LHCN-M2 (cell line): ENCODE data around the gene NQO2. TPM values are rescaled to one million over a fixed set of nuclear protein-coding genes. Genes with fewer than 3 reads are reported as not detected.
"Not testable (repeated sequence)": the region's sequence is repeated elsewhere in the genome, so short reads cannot be mapped to it uniquely, and the experiment has no call there.

Source experiments
- DNase-seq: peaks from one replicate; pipeline ENCODE4 v3.0.0-alpha.2; 2012; ENCODE audit warnings: low read depth
- total RNA-seq: library from RNA; depleted of rRNA; stranded (reverse); fragments of >200 nt; gene quantifications from 2 replicates; pipeline ENCODE4 v1.2.3, GENCODE V29; 2014

NQO2 gene
- total RNA-seq, 1 experiment from 2014 or later, result 28.8 TPM

DNA sequence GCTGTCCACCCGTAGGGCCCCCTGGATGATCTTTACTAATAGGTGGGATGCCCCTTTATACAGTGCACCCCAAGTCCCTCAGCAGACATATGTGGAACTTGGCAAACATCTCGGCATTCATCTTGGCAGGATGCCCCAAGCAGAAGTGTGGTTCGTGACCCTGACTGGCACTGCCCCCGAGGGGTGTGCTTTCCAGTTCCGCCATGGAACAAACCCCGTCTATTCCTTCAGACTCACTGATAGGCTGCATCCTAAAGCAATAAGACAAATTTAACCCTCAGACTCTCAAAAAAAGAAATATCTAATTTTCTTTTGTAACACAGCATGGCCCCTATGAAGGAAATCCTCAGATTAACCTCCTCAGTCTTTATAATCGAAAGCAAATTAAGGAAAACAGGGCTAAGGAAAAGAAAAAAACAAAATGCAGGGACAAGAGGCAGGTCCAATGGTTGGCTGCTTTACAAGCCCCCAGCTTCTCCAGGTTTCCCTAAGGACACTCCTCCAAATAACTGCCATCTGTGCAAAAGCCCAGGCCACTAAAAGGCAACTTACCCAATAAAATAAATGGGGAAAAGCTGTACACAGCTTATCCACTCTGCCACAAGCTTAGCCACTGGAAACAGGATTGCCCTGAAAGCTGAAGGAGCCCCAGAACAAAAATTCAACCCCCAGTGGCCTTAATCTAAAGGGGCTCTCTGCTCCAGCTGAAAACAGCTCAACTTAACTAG, 38.1 kb downstream of the NQO2 start:
- DNase-seq, result no peak

DNA sequence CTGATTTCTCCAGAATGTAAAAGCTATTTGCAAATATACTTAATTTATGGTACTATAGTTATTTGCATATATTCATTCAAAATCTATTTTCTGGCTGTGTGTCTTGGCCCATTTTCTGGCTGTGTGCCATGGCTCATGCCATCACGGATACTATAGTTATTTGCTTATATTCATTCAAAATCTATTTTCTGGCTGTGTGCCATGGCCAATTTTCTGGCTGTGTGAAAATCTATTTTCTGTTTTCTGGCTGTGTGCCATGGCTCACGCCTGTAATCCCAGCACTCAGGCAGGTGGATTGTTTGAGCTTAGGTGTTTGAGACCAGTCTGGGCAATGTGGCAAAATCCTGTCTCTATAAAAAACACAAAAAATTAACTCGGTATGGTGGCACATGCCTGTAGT, 39.7 kb downstream of the NQO2 start:
- DNase-seq, result no peak

DNA sequence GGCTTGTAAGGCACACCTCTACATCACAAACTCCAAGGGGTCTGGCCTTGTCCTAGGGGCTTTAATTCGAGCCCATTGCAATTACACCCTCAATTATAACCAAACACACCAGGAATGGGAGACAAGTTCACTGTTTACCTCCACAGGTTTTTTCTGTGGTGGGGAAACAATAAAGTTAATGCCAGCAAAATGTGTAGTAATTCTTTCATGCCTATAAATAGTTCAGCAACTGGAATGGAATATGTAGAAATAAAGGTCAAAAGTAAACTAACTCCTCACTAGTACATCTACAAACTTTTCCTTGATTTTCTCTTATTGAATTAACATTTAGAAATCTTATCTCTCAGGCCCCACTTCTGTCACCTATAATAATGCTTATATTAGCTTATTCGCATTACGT, 41.5 kb downstream of the NQO2 start:
- DNase-seq, result no peak

DNA sequence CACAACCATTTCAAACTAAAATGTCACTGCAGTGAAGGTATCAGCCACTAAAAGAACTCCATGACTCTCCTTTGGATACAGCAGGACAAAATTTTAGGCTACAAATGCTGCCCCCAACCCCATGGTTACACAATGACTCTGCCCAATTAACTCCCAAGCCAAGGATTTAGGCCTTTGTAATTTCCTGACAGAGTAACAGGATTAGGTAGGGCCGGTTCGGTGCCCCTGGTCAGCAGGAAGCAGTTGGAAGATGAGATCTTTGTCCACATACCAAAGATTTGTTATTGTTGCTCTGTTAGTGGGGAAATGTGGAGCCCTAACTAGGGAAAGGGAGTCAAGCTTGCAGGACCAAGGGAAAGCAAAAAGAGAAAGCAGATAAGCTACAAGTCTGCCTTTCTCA, 41.9 kb downstream of the NQO2 start:
- no peak for DNase-seq

DNA sequence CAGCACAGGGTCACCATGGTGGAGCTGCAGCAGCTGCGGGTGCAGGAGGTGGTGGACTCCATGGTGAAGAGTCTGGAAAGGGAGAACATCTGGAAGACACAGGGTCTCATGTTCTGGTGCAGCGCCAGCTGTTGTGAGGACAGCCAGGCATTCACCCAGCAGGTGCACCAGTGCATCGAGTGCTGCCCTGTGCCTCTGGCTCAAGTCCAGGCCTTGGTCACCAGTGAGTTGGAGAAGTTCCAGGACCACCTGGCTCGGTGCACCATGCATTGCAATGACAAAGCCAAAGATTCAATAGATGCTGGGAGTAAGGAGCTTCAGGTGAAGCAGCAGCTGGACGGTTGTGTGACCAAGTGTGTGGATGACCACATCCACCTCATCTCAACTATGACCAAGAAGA, 45.7 kb downstream of the NQO2 start:
- no peak for DNase-seq

DNA sequence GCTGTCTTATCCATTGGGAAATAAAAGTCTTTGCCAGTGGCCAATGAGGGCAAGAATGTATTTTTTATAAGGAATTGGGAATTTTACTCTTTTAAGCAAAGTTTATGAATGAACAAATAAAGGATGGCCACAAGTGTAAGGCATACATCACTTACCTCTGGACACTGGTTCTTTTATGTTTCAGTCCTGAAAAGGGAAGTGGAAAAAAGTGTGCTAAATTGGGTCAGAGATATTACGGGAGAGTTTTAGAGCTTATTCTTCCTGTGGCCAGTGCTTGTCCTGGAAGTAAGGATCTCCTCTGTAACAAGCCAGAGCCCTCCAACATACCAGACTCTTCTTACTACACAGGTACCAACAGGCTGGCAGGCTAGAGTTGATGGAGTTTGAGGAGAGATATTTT, 46.1 kb downstream of the NQO2 start:
- no peak for DNase-seq

DNA sequence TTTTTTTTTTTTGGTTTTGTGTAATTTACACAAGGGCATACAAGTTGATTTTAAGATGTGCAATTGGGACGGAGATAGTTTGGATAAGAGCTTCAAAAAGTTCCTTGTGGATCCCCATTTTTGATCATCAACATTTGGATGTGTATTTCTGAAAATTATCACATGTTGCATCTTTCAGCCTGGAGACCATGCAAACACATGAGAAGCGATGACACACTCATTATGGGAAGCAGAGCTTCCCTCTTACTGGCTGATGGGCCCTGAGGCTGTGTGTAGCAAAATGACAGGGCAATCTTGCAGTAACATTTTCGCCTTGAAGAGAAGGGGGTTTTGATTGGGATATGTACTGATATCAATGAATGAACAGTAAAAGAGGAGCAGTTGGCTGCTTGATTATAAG, 46.6 kb downstream of the NQO2 start:
- DNase-seq, result no peak

DNA sequence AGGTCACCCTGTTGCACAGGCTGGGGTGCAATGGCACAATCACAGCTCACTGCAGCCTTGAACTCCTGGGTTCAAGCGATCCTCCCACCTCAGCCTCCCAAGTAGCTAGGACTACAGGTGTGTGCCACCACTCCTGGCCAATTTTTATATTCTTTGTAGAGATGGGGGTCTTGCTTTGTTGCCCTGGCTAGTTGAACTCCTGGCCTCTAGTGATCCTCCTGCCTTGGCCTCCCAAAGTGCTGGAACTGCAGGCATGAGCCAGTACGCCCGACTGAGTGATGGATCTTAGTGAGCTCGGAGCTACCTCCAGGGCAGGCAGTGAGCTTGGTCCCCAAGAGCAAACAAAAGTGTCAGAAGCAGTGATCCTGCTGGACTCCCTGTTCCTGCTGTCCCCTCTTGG, 48.3 kb downstream of the NQO2 start:
- DNase-seq, result not testable (repeated sequence)

DNA sequence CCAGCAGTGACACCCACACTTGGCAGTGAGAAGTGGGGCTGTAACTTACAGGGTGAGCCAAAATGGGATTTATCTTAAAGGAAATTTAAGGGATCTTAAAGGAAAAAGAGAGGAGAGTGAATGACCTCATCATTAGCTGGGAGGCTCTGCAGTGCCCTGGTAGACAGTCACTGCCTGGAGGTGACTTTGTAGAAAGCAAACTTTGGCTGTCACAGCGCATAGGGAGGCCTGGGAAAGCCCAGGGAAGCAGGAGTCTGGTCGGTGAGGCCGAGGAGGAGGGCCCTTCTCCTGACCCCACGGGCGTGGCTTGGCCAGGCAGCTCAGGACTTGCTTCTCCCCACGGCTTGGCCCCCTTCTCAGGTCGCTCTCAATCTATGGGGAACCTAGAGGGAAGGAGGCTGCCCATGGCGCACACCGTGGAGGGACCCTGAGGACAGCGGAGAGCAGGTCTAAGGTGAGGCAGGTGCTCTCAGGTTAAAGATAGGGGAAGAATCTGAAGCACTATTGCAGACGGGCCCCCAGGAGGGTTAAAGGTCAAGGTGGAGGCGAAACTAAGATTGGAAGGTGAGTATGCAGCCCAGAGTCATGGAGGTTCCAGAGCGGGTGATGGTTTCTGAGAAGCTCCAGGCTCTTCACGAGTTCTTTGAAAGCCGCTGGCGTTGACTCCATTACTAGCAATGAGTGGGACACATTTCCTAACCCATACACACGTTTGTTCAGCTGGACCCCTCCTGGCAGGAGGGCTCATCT, 53.0 kb downstream of the NQO2 start:
- no peak for DNase-seq

DNA sequence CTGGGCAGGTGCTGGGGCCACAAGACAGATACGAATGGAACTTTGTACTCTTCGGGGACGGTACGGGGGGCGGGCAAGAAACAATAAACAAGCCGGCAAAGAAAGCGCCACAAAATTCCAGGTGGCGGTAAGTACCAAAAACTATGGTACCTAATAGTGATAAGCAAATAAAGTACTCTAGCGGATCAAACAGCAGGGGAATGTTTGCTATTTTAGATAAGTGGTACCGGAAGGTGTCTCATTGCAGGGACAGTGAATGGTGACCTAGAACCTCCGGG, 53.5 kb downstream of the NQO2 start:
- DNase-seq, result no peak

DNA sequence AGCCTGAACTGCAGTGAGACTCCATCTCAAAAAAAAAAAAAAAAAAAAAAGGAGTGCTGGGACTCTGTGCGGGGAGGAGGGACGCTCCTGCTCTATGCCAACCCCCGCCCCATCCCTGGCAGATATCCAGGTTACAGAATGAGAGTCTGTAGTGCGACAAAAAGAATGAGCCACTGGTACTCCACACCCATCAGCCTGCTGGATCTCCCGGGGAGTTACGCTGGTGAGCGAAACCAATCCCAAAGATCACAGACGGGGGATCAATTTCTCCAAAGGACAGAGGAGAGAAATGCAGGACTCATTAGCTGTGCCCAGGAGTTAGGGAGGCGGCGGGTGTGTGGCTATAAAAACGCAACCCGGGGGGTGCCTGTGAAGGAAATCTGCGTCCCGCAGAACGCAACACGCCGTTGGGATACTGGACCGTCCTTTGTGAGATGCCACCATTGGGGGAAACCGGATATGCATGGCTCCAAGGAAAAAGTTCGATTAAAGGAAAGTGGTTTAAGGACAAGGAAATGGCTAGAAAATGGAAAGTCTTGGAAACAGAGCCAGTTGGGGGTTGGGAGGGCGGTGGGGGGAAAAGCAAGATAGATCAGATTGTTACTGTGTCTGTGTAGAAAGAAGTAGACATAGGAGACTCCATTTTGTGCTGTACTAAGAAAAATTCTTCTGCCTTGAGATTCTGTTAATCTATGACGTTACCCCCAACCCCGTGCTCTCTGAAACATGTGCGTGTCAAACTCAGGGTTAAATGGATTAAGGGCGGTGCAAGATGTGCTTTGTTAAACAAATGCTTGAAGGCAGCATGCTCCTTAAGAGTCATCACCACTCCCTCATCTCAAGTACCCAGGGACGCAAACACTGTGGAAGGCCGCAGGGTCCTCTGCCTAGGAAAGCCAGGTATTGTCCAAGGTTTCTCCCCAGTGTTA, 54.8 kb downstream of the NQO2 start:
- DNase-seq, result not testable (repeated sequence)

DNA sequence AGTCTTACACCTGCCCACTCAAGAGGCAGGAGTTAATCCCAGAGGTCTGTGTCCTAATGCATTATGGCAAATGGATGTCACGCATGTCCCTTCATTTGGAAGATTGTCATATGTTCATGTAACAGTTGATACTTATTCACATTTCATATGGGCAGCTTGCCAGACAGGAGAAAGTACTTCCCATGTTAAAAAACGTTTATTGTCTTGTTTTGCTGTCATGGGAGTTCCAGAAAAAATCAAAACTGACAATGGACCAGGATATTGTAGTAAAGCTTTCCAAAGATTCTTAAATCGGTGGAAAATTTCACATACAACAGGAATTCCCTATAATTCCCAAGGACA, 55.4 kb downstream of the NQO2 start:
- DNase-seq, result not testable (repeated sequence)

DNA sequence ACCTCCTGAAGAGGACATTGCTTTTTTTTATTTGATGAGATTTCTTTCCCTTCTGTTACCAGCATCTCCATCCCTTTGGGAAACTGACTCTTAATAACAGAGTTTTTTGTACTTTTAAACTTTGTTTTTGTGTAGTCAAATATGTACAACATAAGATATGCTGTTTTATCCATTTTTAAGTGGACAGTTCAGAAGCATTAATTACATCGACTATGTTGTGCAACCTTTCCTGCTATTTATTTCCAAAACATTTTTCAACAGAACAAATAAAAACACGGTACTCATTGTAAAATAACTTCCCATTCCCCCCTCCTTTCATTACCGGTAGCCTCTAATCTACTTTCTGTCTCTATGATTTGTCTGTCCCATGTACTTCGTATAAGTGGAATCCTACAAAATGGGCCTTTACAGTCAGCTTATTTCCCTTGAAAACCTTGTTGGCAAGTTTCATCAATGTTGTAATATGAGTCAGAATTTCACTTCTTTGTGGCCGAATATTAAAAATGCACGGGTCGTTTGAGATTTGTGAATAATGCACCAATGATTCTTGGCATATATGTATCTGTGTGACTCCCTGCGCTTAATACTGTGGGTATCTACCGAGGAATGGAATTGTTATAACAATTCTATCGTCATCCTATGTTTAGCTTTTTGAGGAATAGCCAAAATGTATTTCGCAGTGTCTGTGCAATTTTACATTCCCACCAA, 57.5 kb downstream of the NQO2 start:
- no peak for DNase-seq

DNA sequence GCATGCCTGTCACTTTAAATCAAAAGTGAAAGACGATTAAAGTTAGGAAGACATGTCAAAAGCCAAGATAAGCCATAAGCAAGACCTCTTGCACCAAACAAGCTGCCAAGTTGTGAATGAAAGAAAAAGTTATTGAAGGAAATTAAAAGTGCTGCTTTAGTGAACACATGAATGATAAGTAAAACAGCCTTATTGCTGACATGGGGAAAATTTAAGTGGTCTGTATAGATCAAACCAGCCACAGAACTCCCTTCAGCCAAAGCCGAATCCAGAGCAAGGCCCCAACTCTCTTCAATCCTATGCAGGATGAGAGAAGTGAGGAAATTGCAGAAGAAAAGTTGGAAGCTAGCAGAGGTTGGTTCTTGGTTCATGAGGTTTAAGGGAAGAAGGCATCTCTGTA, 59.3 kb downstream of the NQO2 start:
- DNase-seq, result no peak

DNA sequence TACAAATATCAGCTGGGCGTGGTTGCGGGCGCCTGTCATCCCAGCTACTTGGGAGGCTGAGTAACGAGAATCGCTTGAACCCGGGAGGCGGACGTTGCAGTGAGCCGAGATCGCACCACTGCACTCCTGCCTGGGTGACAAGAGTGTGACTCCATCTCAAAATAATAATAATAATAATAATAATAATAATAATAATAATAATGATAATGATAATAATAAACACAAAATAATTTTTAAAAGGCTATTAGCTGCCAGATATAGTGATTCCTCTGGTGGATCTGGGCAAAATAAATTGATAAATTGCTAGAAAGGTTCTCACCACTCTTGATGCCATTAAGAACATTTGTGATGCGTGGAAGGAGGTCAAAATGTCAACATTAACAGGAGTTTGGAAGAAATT, 60.4 kb downstream of the NQO2 start:
- not testable (repeated sequence) for DNase-seq

DNA sequence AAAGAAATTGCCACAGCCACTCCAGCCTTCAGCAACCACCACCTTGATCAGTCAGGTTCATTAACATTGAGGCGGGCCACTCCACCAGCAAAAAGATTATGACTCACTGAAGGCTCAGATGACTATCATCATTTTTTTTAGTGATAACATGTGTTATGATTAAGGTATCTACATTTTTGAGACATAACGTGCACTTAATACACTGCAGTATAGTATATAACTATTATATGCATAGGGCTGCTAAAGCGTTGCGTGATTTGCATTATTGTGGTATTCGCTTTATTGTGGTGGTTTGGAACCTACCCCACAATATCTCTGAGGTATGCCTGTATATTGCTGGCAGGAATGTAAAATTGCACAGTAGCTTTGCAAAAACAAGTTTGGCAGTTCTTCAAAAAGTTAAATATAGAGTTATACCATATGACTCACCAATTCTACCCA, 61.8 kb downstream of the NQO2 start:
- peak; percentile 41 for DNase-seq

DNA sequence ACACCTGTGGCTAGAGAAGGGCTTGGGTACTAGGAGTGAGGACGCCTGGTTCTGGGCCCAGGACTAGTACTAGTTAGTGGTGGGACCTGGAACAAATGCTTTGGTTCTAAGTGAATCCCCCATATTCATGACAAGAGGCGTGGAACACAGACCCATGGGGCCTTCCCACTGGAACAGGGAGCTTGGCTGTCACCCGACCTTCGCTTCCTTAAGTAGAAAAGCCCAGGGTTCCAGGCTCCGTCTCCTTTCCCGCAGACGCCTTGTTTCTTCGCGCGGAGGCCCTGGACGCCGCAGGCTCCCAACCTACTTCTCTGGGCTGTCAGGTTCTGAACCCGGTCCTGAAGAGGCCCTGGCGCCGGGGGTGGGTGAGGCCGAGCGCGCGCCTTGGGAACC, 63.6 kb downstream of the NQO2 start:
- DNase-seq, result not testable (repeated sequence)

DNA sequence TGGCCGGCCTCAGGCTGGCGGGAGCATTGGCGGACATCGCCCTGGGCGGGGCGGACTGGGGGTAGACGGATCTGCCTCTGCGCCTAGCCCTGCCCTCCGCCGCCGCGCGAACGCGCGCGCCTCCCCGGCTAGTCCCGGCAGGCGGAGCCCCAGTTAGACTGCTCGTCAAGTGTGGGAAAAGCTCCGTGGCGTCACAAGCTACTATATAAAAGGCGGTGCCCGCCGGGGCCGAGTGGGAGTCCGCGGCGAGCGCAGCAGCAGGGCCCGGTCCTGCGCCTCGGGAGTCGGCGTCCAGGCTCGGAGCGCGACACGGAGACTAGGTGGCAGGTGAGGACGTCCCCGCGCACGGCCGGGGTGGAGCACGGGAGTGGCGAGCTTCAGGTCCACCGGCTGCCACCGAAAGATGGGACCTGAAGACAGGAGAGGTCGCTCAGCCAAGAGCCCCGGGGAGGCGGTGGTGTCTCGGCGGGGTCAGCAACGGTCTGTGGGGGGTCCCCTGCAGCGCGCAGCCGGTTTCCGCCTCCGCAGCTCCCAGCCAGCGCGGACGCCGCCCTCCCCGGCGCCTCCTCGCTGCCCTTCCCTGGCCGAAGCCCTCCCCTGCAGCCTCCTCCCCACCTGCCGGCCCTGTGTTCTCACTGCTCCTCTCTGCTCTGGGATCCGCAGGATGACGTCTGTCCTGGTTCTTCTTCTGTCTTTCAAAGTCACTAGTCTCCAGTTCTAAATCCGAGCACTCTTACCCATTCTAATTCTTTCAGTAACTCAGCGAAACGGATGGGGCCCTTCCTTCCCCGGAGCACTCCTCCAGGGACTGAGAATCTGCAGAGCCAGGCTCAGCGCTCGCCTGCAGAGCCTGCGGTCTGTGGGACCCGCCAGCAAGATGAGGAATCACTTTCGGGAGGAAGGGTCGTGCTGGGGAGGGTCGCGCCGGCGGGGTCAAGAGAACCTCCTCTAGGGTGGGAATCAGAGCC, 64.3 kb downstream of the NQO2 start:
- peak; percentile 82 for DNase-seq

DNA sequence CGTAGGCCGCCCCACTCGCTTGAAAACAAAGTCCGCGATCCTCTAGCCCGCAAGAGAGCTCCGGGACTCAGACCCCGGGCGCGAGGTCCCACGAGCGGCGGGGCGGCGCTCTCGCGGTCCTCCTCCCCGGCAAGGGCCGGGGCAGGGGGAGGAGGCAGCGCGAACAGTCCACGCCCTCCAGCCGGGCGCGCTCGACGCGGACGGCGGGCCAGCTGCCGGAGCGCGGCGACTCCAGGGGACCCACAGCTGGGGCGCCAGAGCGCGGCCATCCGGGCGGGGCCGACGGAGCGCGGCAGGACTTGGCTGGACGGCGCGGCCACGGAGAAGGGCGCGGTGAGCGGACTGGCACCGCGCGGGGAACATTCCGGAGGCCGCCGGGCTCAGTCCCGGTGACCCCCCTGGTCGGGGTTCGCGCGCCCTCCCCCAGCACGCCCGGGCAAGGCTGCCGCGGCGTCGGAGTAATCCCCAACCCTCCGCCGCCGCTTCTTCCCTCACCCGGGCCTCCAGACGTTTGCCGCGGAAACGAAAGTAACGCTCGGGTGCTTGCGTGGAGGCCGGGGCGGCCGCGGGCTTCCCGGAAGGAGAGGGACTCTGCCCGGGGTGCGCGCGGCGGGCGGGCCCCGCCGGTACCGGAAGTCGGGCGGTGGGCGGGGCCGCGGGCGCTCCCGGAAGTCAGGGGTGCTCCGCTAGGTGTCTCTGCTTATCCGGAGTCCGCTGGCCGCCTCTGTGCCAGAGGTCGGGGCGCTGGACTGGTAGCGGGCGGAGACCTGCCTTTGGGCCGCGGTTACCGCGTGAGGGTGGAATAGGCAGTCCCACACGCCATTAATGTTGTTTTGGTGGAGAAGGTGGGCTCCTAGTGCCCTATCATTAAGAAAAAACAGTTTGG, 68.9 kb downstream of the NQO2 start, which contains the start of gene RIPK1:
RIPK1 (plus strand) TSS at position 166 of the 886 bp plus-strand sequence. CDS start 8,330 bp downstream, outside the sequence.
- DNase-seq, result peak; percentile 86
